Heart left ventricle (tissue), 13 donors: ENCODE results near the gene TMEM52.

ENCODE experiments used
- CTCF ChIP-seq, 12 donors: fragments of 200-600 bp; sonication (generic) in 4 of 12; IDR thresholded peaks; one replicate each; pipeline versions ENCODE4 v1.5.0 to v1.8.0; 2018 to 2022; ENCODE audit warnings: antibody characterized with exemption in 12 of 12, mild to moderate bottlenecking in 5 of 12
- POLR2A ChIP-seq, 2 donors: fragments of 450-650 bp; IDR thresholded peaks; one replicate each; pipeline ENCODE4 v1.6.1; 2017; ENCODE audit warnings: antibody characterized with exemption in 2 of 2, mild to moderate bottlenecking in 2 of 2, moderate library complexity in 2 of 2
- donor health status: ischemic (EF 13 %, LVEDD 7.1; RV severe dilation, severe dysfunction).
- donor health status: DM: no; HTN: yes; CAD: no.
- donor health status: DM: no; HTN: no; CAD: no.
- donor health status: ischemic (EF 25% LVEDD 6.9; RV normal size, moderate dysfunction).
- donor health status: ischemic (EF 25% LVEDD 5.7; RV mildly dilated, moderate dysfunction).
- donor health status: ischemic (EF 35%, LVEDD 5.7; RV mildly dilated, moderate dysfunction).
- donor health status: nonischemic (EF 11% LVEDD 7.7; RV severe dilation, severe dysfunction).
- donor health status: DM: yes; HTN: yes; CAD: no.
- donor health status: PGD.
- donor health status: ischemic (EF 29% LVEDD 5.4; RV normal size, mild dysfunction).
- donor health status: nonischemic (EF 23%, LVEDD 6.1; RV moderate dilation, normal function).

- TF ChIP-seq CTCF (IDR thresholded peaks at IDR 0.05) = no peak
- no peak for TF ChIP-seq POLR2A (IDR thresholded peaks at IDR 0.05)
Observed at GRCh38 chr1:1910651-1911331, 8.3 kb downstream of the TMEM52 start.
